ENCODE data around the gene KCNH6. TPM values are rescaled to one million over a fixed set of nuclear protein-coding genes. Genes with fewer than 3 reads are reported as not detected.

The KCNH6 gene
- total and polyA plus RNA-seq, 7 donors, result 0.13 TPM; not detected in 6

DNA sequence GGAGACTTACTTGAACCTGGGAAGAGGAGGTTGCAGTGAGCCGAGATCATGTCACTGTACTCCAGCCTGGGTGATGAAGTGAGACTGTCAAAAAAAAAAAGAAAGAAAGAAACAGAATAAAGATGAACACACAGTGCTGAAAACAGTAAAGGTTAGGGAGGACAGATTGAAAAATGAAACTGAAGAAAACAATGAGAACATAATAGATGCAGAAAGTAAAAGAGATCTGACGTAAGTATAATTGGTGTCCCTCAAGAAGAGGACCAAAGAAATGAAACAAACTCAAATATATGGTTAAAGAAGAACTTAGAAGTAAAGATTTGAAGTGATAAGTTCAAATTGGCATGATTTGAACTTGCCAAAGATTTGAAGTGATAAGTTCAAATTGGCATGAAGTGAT is 34.3 kb downstream of the KCNH6 start:
- no peak for DNase-seq
- TF ChIP-seq EP300 (IDR thresholded peaks at IDR 0.05), result no peak
- no peak for TF ChIP-seq POLR2AphosphoS5 (IDR thresholded peaks at IDR 0.05)
- TF ChIP-seq POLR2A (IDR thresholded peaks at IDR 0.05), result no peak
- TF ChIP-seq, protein P1, sequence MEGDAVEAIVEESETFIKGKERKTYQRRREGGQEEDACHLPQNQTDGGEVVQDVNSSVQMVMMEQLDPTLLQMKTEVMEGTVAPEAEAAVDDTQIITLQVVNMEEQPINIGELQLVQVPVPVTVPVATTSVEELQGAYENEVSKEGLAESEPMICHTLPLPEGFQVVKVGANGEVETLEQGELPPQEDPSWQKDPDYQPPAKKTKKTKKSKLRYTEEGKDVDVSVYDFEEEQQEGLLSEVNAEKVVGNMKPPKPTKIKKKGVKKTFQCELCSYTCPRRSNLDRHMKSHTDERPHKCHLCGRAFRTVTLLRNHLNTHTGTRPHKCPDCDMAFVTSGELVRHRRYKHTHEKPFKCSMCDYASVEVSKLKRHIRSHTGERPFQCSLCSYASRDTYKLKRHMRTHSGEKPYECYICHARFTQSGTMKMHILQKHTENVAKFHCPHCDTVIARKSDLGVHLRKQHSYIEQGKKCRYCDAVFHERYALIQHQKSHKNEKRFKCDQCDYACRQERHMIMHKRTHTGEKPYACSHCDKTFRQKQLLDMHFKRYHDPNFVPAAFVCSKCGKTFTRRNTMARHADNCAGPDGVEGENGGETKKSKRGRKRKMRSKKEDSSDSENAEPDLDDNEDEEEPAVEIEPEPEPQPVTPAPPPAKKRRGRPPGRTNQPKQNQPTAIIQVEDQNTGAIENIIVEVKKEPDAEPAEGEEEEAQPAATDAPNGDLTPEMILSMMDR (IDR thresholded peaks at IDR 0.05), result no peak
- 94% methylated on average over 2 of the region's 2 CpGs for WGBS, 2 donors
- no peaks in the 10 kb centered on the region for H3K36me3 ChIP-seq
- no peak overlapping the region for H3K4me3 ChIP-seq
- intact Hi-C loops (cut with DNase I), result no loop called here
- H3K4me1 ChIP-seq, result peaks cover 0 to 54% (median 34%) of the 10 kb centered on the region in 4 donors
- no peaks in the 10 kb centered on the region for H3K27me3 ChIP-seq
- no peak overlapping the region for H3K27ac ChIP-seq
- H3K9me3 ChIP-seq, result no peaks in the 10 kb centered on the region

DNA sequence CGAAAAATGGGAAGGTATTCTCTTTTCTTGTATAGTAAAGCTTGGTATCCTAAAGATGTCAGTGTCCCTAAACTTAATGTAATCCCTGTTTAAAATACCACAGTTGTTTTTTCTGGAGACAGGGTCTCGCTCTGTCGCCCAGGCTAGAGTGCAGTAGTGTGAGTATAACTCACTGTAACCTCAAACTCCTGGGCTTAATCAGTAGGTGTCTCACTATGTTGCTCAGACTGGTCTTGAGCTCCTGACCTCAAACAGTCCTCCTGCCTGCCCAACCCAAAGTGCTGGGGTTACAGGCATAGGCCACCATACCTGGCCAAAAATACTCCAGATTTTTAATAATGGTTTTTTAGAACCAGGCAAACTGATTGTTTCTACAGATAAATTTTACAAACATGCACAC is 35.3 kb downstream of the KCNH6 start:
- WGBS, 2 donors, result 77 to 90% methylated on average over 3 of the region's 3 CpGs

DNA sequence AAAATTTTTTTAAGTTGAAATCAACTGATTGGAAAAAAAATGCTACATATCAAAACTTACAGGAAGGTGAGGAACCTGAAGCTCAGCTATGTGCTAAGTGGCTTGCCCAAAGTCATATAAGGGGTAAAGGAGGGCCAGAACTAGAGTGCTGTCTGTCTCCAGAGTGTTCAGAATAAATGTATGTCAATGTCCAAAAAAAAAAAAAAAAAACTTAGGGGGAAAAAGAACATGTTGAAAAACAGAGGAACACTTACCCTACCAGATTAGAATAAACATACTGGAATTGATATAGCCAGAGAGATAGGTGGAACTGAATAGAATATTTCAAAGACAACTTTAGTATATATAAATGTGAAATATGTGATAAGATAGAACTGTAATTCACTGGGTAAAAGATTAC is 38.7 kb downstream of the KCNH6 start:
- no peak overlapping the region for H3K4me3 ChIP-seq
- intact Hi-C loops (cut with DNase I), result no loop called here
- no peaks in the 10 kb centered on the region for H3K27me3 ChIP-seq
- no peak for TF ChIP-seq EP300 (IDR thresholded peaks at IDR 0.05)
- no peak for TF ChIP-seq POLR2A (IDR thresholded peaks at IDR 0.05)
- TF ChIP-seq, protein P1 (IDR thresholded peaks at IDR 0.05), result no peak
- no peak for TF ChIP-seq POLR2AphosphoS5 (IDR thresholded peaks at IDR 0.05)
- H3K4me1 ChIP-seq, result peaks cover 0 to 15% (median 7%) of the 10 kb centered on the region in 4 donors
- no peaks in the 10 kb centered on the region for H3K9me3 ChIP-seq
- H3K36me3 ChIP-seq, result no peaks in the 10 kb centered on the region
- H3K27ac ChIP-seq, result no peak overlapping the region
- no peak for DNase-seq

More for the DNA sequence above, 35.3 kb downstream of the KCNH6 start:
- Histone ChIP-seq H3K4me3 (no peak overlapping the region), H3K9me3 (no peaks in the 10 kb centered on the region), H3K27ac (no peak overlapping the region), H3K27me3 (no peaks in the 10 kb centered on the region), H3K4me1 (peaks cover 0 to 44% (median 25%) of the 10 kb centered on the region in 4 donors), H3K36me3 (no peaks in the 10 kb centered on the region)
- intact Hi-C loops (cut with DNase I), result no loop called here
- TF ChIP-seq POLR2AphosphoS5 (IDR thresholded peaks at IDR 0.05) (no peak), POLR2A (IDR thresholded peaks at IDR 0.05) (no peak), EP300 (IDR thresholded peaks at IDR 0.05) (no peak)
- TF ChIP-seq, protein P1 (IDR thresholded peaks at IDR 0.05), result no peak
- DNase-seq, result no peak

DNA sequence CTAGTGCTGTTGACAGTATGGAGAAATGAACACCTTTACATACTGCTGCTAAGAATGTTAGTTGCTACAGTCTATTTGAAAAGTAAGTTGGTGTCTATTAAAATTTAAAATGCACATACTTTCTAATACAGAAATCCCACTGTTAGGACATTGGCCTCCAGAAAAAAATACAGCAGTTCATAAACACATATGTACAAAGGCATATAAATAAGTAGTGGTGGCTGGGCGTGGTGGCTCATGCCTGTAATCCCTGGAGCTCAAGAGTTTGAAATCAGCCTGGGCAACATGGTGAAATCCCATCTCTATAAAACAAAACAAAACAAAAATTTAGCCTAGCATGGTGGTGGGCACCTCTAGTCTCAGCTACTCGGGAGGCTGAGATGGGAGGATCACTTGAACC is 40.2 kb downstream of the KCNH6 start:
- no peaks in the 10 kb centered on the region for H3K36me3 ChIP-seq
- 94 to 97% methylated on average over 2 of the region's 2 CpGs for WGBS, 2 donors
- H3K4me3 ChIP-seq, result no peak overlapping the region
- H3K27ac ChIP-seq, result no peak overlapping the region
- TF ChIP-seq EP300 (IDR thresholded peaks at IDR 0.05), result no peak
- no peak for TF ChIP-seq POLR2AphosphoS5 (IDR thresholded peaks at IDR 0.05)
- TF ChIP-seq POLR2A (IDR thresholded peaks at IDR 0.05), result no peak
- TF ChIP-seq, protein P1 (IDR thresholded peaks at IDR 0.05), result no peak
- DNase-seq, result no peak
- intact Hi-C loops (cut with DNase I), result no loop called here
- peaks cover 0 to 15% (median 7%) of the 10 kb centered on the region in 4 donors for H3K4me1 ChIP-seq
- no peaks in the 10 kb centered on the region for H3K27me3 ChIP-seq
- H3K9me3 ChIP-seq, result no peaks in the 10 kb centered on the region

DNA sequence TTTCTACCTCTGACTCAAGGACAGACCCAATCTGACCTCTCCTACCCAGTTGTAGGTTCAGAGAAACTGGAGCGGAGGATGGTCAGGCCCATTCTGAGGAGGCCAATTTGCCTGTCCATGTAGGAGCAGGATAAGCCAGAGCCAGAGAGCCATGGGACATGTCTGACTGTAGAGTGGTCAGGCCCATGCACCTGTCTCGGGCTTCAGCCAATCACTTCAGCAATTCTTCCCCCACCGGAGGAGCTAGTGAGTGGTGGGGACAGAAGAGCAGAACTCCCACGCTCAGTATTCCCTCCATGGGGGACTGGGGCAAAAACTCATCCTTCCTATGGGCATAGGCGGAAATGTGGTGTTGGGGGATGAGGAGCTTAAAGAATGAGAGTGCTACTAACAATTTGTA is 41.4 kb downstream of the KCNH6 start:
- Histone ChIP-seq H3K4me1 (peaks cover 0 to 13% (median 4%) of the 10 kb centered on the region in 4 donors), H3K36me3 (no peaks in the 10 kb centered on the region), H3K4me3 (no peak overlapping the region), H3K27me3 (no peaks in the 10 kb centered on the region), H3K27ac (no peak overlapping the region), H3K9me3 (no peaks in the 10 kb centered on the region)
- WGBS, 2 donors, result 97 to 99% methylated on average over 5 of the region's 5 CpGs
- DNase-seq, result no peak
- TF ChIP-seq POLR2AphosphoS5 (IDR thresholded peaks at IDR 0.05) (no peak), POLR2A (IDR thresholded peaks at IDR 0.05) (no peak), EP300 (IDR thresholded peaks at IDR 0.05) (no peak)
- TF ChIP-seq, protein P1 (IDR thresholded peaks at IDR 0.05), result no peak
- intact Hi-C loops (cut with DNase I), result no loop called here
